Measurements from ENCODE around the gene OR52K2. TPM values are rescaled to one million over a fixed set of nuclear protein-coding genes. Genes with fewer than 3 reads are reported as not detected.

OR52K2 gene
- total RNA-seq, 1 experiment from 2014 or later, result not detected

- no TSS peak for BruUV-seq (replicated peaks)
- ChIA-PET POLR2A (no interaction called here), CTCF (interaction anchor here (1.8 kb wide), 1 partner anchor 308 kb away, joined by 5 read pairs; no protein-coding TSS in a partner anchor)
- peaks cover 8% of the 10 kb centered on the region for H3K27me3 Mint-ChIP-seq (ENCODE audit: insufficient read depth, unreplicated experiment)
- H3K36me3 Mint-ChIP-seq (ENCODE audit: insufficient read depth, unreplicated experiment), result no peaks in the 10 kb centered on the region
- H3K9me3 ChIP-seq, result no peaks in the 10 kb centered on the region
- no peak overlapping the region for H3K4me3 Mint-ChIP-seq (ENCODE audit: unreplicated experiment)
- H3K9me3 Mint-ChIP-seq (ENCODE audit: unreplicated experiment), result peaks cover 9% of the 10 kb centered on the region
- no peaks in the 10 kb centered on the region for H3K36me3 ChIP-seq (ENCODE audit: control insufficient read depth, insufficient read depth, low read length)
- DNase-seq, result no peak
- no peak overlapping the region for H3K27ac Mint-ChIP-seq (ENCODE audit: unreplicated experiment)
- peaks cover 14% of the 10 kb centered on the region for H3K4me1 Mint-ChIP-seq (ENCODE audit: low read depth, unreplicated experiment)
- H3K4me3 ChIP-seq (ENCODE audit: low read depth, low read length), result no peak overlapping the region
- TF ChIP-seq CTCF (IDR thresholded peaks at IDR 0.05; ENCODE audit: insufficient read depth in 1 of 2, low read depth in 1 of 2, low read length in 1 of 2, severe bottlenecking in 1 of 2, unreplicated experiment in 1 of 2), result no peak
- H3K27me3 ChIP-seq (replicated peaks; ENCODE audit: control insufficient read depth, insufficient read depth, low read length), result no peaks in the 10 kb centered on the region
- H3K4me1 ChIP-seq, result no peaks in the 10 kb centered on the region
- intact Hi-C loops (cut with micrococcal nuclease; ENCODE audit: unreplicated experiment), result no loop called here
Observed at GRCh38 chr11:4495986-4496385, 46.9 kb downstream of the OR52K2 start.

GRCh38 chr11:4496557-4497248 is 47.6 kb downstream of the OR52K2 start:
- intact Hi-C loops (cut with micrococcal nuclease; ENCODE audit: unreplicated experiment), result no loop called here

More at GRCh38 chr11:4496557-4497248, 47.6 kb downstream of the OR52K2 start:
- no peaks in the 10 kb centered on the region for H3K36me3 ChIP-seq (ENCODE audit: control insufficient read depth, insufficient read depth, low read length)
- H3K4me1 ChIP-seq, result no peaks in the 10 kb centered on the region
- TF ChIP-seq CTCF (IDR thresholded peaks at IDR 0.05; ENCODE audit: insufficient read depth in 1 of 2, low read depth in 1 of 2, low read length in 1 of 2, severe bottlenecking in 1 of 2, unreplicated experiment in 1 of 2), result no peak
- ChIA-PET POLR2A (no interaction called here), CTCF (interaction anchor here (1.8 kb wide), 1 partner anchor 309 kb away, joined by 5 read pairs; no protein-coding TSS in a partner anchor)
- H3K27me3 Mint-ChIP-seq (ENCODE audit: insufficient read depth, unreplicated experiment), result peaks cover 8% of the 10 kb centered on the region
- peaks cover 14% of the 10 kb centered on the region for H3K4me1 Mint-ChIP-seq (ENCODE audit: low read depth, unreplicated experiment)
- no peak overlapping the region for H3K4me3 ChIP-seq (ENCODE audit: low read depth, low read length)
- no peaks in the 10 kb centered on the region for H3K9me3 ChIP-seq
- H3K27me3 ChIP-seq (replicated peaks; ENCODE audit: control insufficient read depth, insufficient read depth, low read length), result no peaks in the 10 kb centered on the region
- no peak for DNase-seq
- no peak overlapping the region for H3K4me3 Mint-ChIP-seq (ENCODE audit: unreplicated experiment)
- no peaks in the 10 kb centered on the region for H3K36me3 Mint-ChIP-seq (ENCODE audit: insufficient read depth, unreplicated experiment)
- H3K9me3 Mint-ChIP-seq (ENCODE audit: unreplicated experiment), result peaks cover 2% of the 10 kb centered on the region
- BruUV-seq (replicated peaks), result no TSS peak
- no peak overlapping the region for H3K27ac Mint-ChIP-seq (ENCODE audit: unreplicated experiment)

Other genes starting within 250 kb of the OR52K2 start
- gene OR52B4, start 80.9 kb upstream of the OR52K2 start, total RNA-seq (2022), result not detected in 2 replicates
- 5.4 and 6.1 TPM in 2 replicates for gene TRIM21, start 55.6 kb upstream of the OR52K2 start, total RNA-seq (2022)
- not detected in 2 replicates for gene OR52K1, start 33.4 kb downstream of the OR52K2 start, total RNA-seq (2022)
- not detected in 2 replicates for gene OR52M1, start 95.9 kb downstream of the OR52K2 start, total RNA-seq (2022)
- not detected in 2 replicates for gene OR52I2, start 132.4 kb downstream of the OR52K2 start, total RNA-seq (2022)
- gene OR52I1, start 144.7 kb downstream of the OR52K2 start, total RNA-seq (2022), result not detected in 2 replicates
- 4.9 and 6.9 TPM in 2 replicates for gene TRIM68, start 158.9 kb downstream of the OR52K2 start, total RNA-seq (2022)
- not detected in 2 replicates for gene OR51D1, start 188.2 kb downstream of the OR52K2 start, total RNA-seq (2022)
- not detected in 2 replicates for gene OR51E1, start 194.7 kb downstream of the OR52K2 start, total RNA-seq (2022)
- gene OR51E2, start 248.6 kb downstream of the OR52K2 start, total RNA-seq (2022), result not detected in 2 replicates